ENCODE results near the gene FAIM2.

FAIM2 gene

GRCh38 chr12:49893753-49894750 is 9.6 kb downstream of the FAIM2 start (continued):
- TF ChIP-seq ZNF704 (tag by site-specific recombination; IDR thresholded peaks at IDR 0.05): no peak
- peak; percentile 71 for TF ChIP-seq PATZ1 (tag by site-specific recombination; IDR thresholded peaks at IDR 0.05)
- TF ChIP-seq SP7 (tag by site-specific recombination; IDR thresholded peaks at IDR 0.05): peak; percentile 84
- TF ChIP-seq ZNF398 (tag by site-specific recombination; IDR thresholded peaks at IDR 0.05): 0 out of 2 replicates have a peak, but pooled peaks have one; percentile 20
- TF ChIP-seq ZFHX2 (tag by site-specific recombination; conservative IDR thresholded peaks at IDR 0.05): peak; percentile 90
- peak; percentile 74 for TF ChIP-seq ZNF600 (tag by site-specific recombination; IDR thresholded peaks at IDR 0.05)
- TF ChIP-seq KLF1 (tag by site-specific recombination; IDR thresholded peaks at IDR 0.05): 0 out of 2 replicates have a peak, but pooled peaks have one; percentile 9
- peak; percentile 40; the same call in 1 of the 2 replicates for TF ChIP-seq ZNF629 (tag by site-specific recombination; IDR thresholded peaks at IDR 0.05)
- no peak for TF ChIP-seq ZNF433 (tag by site-specific recombination; IDR thresholded peaks at IDR 0.05; ENCODE audit: low read depth)
- 0 out of 2 replicates have a peak, but pooled peaks have one; percentile 23 for TF ChIP-seq KLF17 (tag by site-specific recombination; IDR thresholded peaks at IDR 0.05)
- peak; percentile 27; the same call in 1 of the 2 replicates for TF ChIP-seq ZXDB (tag by site-specific recombination; IDR thresholded peaks at IDR 0.05)
- TF ChIP-seq EGR2 (tag by site-specific recombination; IDR thresholded peaks at IDR 0.05; ENCODE audit: low read depth): peak; percentile 95
- peak; percentile 96 for TF ChIP-seq GLIS1 (tag by site-specific recombination; IDR thresholded peaks at IDR 0.05)
- no peak for TF ChIP-seq ZBTB26 (tag by site-specific recombination; optimal IDR thresholded peaks at IDR 0.05)
- no peak for TF ChIP-seq ZNF626 (tag by site-specific recombination; IDR thresholded peaks at IDR 0.05)
- no peak for TF ChIP-seq ZNF692 (tag by site-specific recombination; IDR thresholded peaks at IDR 0.05)
- no peak for TF ChIP-seq ZNF677 (tag by site-specific recombination; IDR thresholded peaks at IDR 0.05)
- no peak for TF ChIP-seq PBX3 (CRISPR knock-in tag; IDR thresholded peaks at IDR 0.05)
- TF ChIP-seq TRIM28 (IDR thresholded peaks at IDR 0.05; ENCODE audit: borderline replicate concordance, low read length): no peak
- TF ChIP-seq ZNF426 (tag by site-specific recombination; IDR thresholded peaks at IDR 0.05): no peak
- peak; percentile 45; the same call in 1 of the 2 replicates for TF ChIP-seq ZNF423 (tag by site-specific recombination; IDR thresholded peaks at IDR 0.05)
- no peak for TF ChIP-seq SCRT2 (tag by site-specific recombination; IDR thresholded peaks at IDR 0.05)
- TF ChIP-seq ZNF449 (tag by site-specific recombination; IDR thresholded peaks at IDR 0.05): no peak
- TF ChIP-seq ZNF324 (tag by site-specific recombination; IDR thresholded peaks at IDR 0.05): 0 out of 2 replicates have a peak, but pooled peaks have one; percentile 25
- peak; percentile 58; the same call in 1 of the 2 replicates for TF ChIP-seq ZIC2 (tag by site-specific recombination; IDR thresholded peaks at IDR 0.05)
- no peak for TF ChIP-seq ZNF19 (tag by site-specific recombination; IDR thresholded peaks at IDR 0.05; ENCODE audit: low read depth)
- no peak for TF ChIP-seq ZNF560 (tag by site-specific recombination; IDR thresholded peaks at IDR 0.05; ENCODE audit: borderline replicate concordance)

All from HEK293 (cell line).